DND-41 (cell line): ENCODE data around the gene TBX6.

ENCODE experiments used
- CTCF ChIP-seq: IDR thresholded peaks from 2 replicates; pipeline ENCODE4 v1.5.1; 2012; ENCODE audit warnings: borderline replicate concordance, low read length, moderate library complexity, mild to moderate bottlenecking; ENCODE audit not compliant: poor library complexity, severe bottlenecking; ENCODE audit errors: extremely low read depth
- EZH2 ChIP-seq: IDR thresholded peaks from 3 replicates; pipeline ENCODE4 v1.6.1; 2012; ENCODE audit warnings: borderline replicate concordance, low read depth, mild to moderate bottlenecking, moderate library complexity, low read length, inconsistent platforms; ENCODE audit not compliant: severe bottlenecking

GRCh38 chr16:30113711-30114333 lies 22.1 kb upstream of the TBX6 start:
- no peak for TF ChIP-seq CTCF
- no peak for TF ChIP-seq EZH2
